Keratinocyte (primary cell): Measurements from ENCODE around the gene HOXA1. TPM values are rescaled to one million over a fixed set of nuclear protein-coding genes. Genes with fewer than 3 reads are reported as not detected.

Experiments used
- DNase-seq: peaks from one replicate; pipeline ENCODE4 v3.0.0-alpha.2; 2011; ENCODE audit warnings: low read depth, missing footprints, low spot score
- FAIRE-seq: peaks from 2 replicates; lab custom pipeline; 2011; peaks lifted over from hg19 to GRCh38; lab: Jason Lieb, UNC
- H2AFZ ChIP-seq: 2 replicates; pipeline ENCODE4 v1.6.0; 2012; ENCODE audit warnings: low read length, control low read depth, inconsistent platforms; ENCODE audit not compliant: control insufficient read depth
- H3K27ac ChIP-seq: 2 replicates; pipeline ENCODE4 v1.5.1; 2011; ENCODE audit warnings: low read length; ENCODE audit not compliant: control insufficient read depth, insufficient read depth
- H3K27me3 ChIP-seq: 3 replicates; pipeline ENCODE4 v1.6.0; 2011; ENCODE audit warnings: low read length; ENCODE audit not compliant: control insufficient read depth, insufficient read depth; ENCODE audit errors: extremely low read depth
- H3K36me3 ChIP-seq, 2 experiments: 2 replicates in 1 of 2; 3 replicates in 1 of 2; pipeline ENCODE4 v1.5.1; 2011; ENCODE audit warnings: low read length in 2 of 2, mild to moderate bottlenecking in 1 of 2; ENCODE audit not compliant: control insufficient read depth in 2 of 2, insufficient read depth in 2 of 2; ENCODE audit errors: extremely low read depth in 1 of 2
- H3K4me1 ChIP-seq: 3 replicates; pipeline ENCODE4 v1.5.1; 2011; ENCODE audit warnings: low read length; ENCODE audit not compliant: control insufficient read depth, insufficient read depth; ENCODE audit errors: extremely low read depth
- H3K4me2 ChIP-seq: 3 replicates; pipeline ENCODE4 v1.6.0; 2011; ENCODE audit warnings: low read depth, low read length; ENCODE audit not compliant: control insufficient read depth, insufficient read depth; ENCODE audit errors: extremely low read depth
- H3K4me3 ChIP-seq, 3 experiments: fragments of 200-600 bp in 1 of 3; sonication (generic) in 1 of 3; 2 replicates in 2 of 3; 3 replicates in 1 of 3; pipeline ENCODE4 v1.5.1; 2011 to 2016; ENCODE audit warnings: low read length in 3 of 3, mild to moderate bottlenecking in 3 of 3, control low read depth in 2 of 3, inconsistent platforms in 1 of 3, low read depth in 1 of 3, mixed read lengths in 1 of 3, mixed run types in 1 of 3, moderate library complexity in 1 of 3; ENCODE audit not compliant: control insufficient read depth in 2 of 3, insufficient read depth in 2 of 3; ENCODE audit errors: extremely low read depth in 1 of 3
- H3K79me2 ChIP-seq: 2 replicates; pipeline ENCODE4 v1.6.0; 2012; ENCODE audit warnings: low read length; ENCODE audit not compliant: control insufficient read depth, insufficient read depth
- H3K9ac ChIP-seq: 3 replicates; pipeline ENCODE4 v1.6.0; 2011; ENCODE audit warnings: low read length; ENCODE audit not compliant: control insufficient read depth, insufficient read depth; ENCODE audit errors: extremely low read depth
- H3K9me1 ChIP-seq: 3 replicates; pipeline ENCODE4 v1.6.0; 2011; ENCODE audit warnings: low read length; ENCODE audit not compliant: control insufficient read depth, insufficient read depth; ENCODE audit errors: extremely low read depth
- H3K9me3 ChIP-seq: 2 replicates; pipeline ENCODE4 v1.5.1; 2012; ENCODE audit warnings: low read depth, low read length; ENCODE audit not compliant: control insufficient read depth
- H4K20me1 ChIP-seq: 3 replicates; pipeline ENCODE4 v1.6.0; 2011; ENCODE audit warnings: low read length; ENCODE audit not compliant: control insufficient read depth, insufficient read depth; ENCODE audit errors: extremely low read depth
- CTCF ChIP-seq, 3 experiments: IDR thresholded peaks in 1 of 3; conservative IDR thresholded peaks in 1 of 3; optimal IDR thresholded peaks in 1 of 3; 2 replicates in 2 of 3; 3 replicates in 1 of 3; pipeline versions ENCODE3 to v1.5.1; 2011; ENCODE audit warnings: low read length in 3 of 3, mild to moderate bottlenecking in 3 of 3, moderate library complexity in 2 of 3, control low read depth in 1 of 3, inconsistent platforms in 1 of 3; ENCODE audit not compliant: insufficient read depth in 2 of 3; ENCODE audit errors: extremely low read depth in 1 of 3
- EZH2 ChIP-seq: IDR thresholded peaks from one replicate; pipeline ENCODE4 v1.6.1; 2012; ENCODE audit warnings: inconsistent platforms, mild to moderate bottlenecking, low read length, moderate library complexity
- dilution Hi-C: fragments of 300-500 bp; cut with MboI; formaldehyde crosslinking; loops from one replicate; pipeline ENCODE4 v1.7.0; 2020; ENCODE audit warnings: low sequenced_read_pairs; ENCODE audit not compliant: extremely low pct_ligation_motif_present
- polyA plus RNA-seq, 5 experiments: library from polyadenylated mRNA; depleted of rRNA in 3 of 5; stranded (reverse) in 3 of 5; stranded (forward) in 1 of 5; unstranded in 1 of 5; fragments of >200 nt; gene quantifications; 1 replicate in 1 of 5; 2 replicates in 3 of 5; 3 replicates in 1 of 5; pipeline versions ENCODE4 v1.2.1 to v1.2.3, GENCODE V29; 2011 to 2012; ENCODE audit warnings: missing spikeins in 2 of 5, low read depth in 1 of 5, low replicate concordance in 1 of 5

The HOXA1 gene
- polyA plus RNA-seq, 1 donor (not counting 4 experiments of a cell fraction or from before 2014, with no cell fraction given): 11.9 TPM

GRCh38 chr7:27099453-27100370 lies 3.9 kb upstream of the HOXA1 start:
- H3K9ac ChIP-seq: peak overlapping the region; percentile 97
- no peak for DNase-seq
- H3K36me3 ChIP-seq: peaks cover 0 to 17% of the 10 kb centered on the region in 2 experiments
- peak overlapping the region; percentile 97 for H3K27ac ChIP-seq
- no peaks in the 10 kb centered on the region for H3K9me3 ChIP-seq
- H3K4me1 ChIP-seq: peaks cover 49% of the 10 kb centered on the region
- peaks cover 74% of the 10 kb centered on the region for H3K79me2 ChIP-seq
- H3K4me3 ChIP-seq: peak overlapping the region; percentile 83 to 96 (median 89)
- dilution Hi-C loops: loop anchor here (25.0 kb wide), 1 partner anchor 237 kb away; the partner anchor contains the start of gene SKAP2
- no peaks in the 10 kb centered on the region for H4K20me1 ChIP-seq
- H3K27me3 ChIP-seq: no peaks in the 10 kb centered on the region
- peak overlapping the region; percentile 97 for H3K4me2 ChIP-seq
- no peak for FAIRE-seq
- no peak for TF ChIP-seq CTCF (optimal IDR thresholded peaks at IDR 0.05 in 1 of 3, IDR thresholded peaks at IDR 0.05 in 1 of 3, conservative IDR thresholded peaks at IDR 0.05 in 1 of 3; ENCODE audit: extremely low read depth in 1 of 3, insufficient read depth in 2 of 3, low read length in 3 of 3)
- no peak overlapping the region for H2AFZ ChIP-seq
- H3K9me1 ChIP-seq: no peaks in the 10 kb centered on the region

GRCh38 chr7:27098578-27099451 lies 3.0 kb upstream of the HOXA1 start:
- Histone ChIP-seq H3K27ac (peak overlapping the region; percentile 97), H3K27me3 (no peaks in the 10 kb centered on the region), H3K9me1 (no peaks in the 10 kb centered on the region), H3K4me1 (peaks cover 48% of the 10 kb centered on the region), H3K4me2 (peak overlapping the region; percentile 97), H3K79me2 (peaks cover 83% of the 10 kb centered on the region), H3K36me3 (peaks cover 2 to 17% of the 10 kb centered on the region in 2 experiments), H3K9ac (peak overlapping the region; percentile 97), H4K20me1 (no peaks in the 10 kb centered on the region), H3K4me3 (peak overlapping the region; percentile 83 to 96 (median 89)), H3K9me3 (no peaks in the 10 kb centered on the region), H2AFZ (no peak overlapping the region)
- dilution Hi-C loops: loop anchor here (25.0 kb wide), 1 partner anchor 237 kb away; the partner anchor contains the start of gene SKAP2
- DNase-seq (no peak), FAIRE-seq (peak; percentile 5)
- TF ChIP-seq EZH2 (no peak), CTCF (optimal IDR thresholded peaks at IDR 0.05 in 1 of 3, IDR thresholded peaks at IDR 0.05 in 1 of 3, conservative IDR thresholded peaks at IDR 0.05 in 1 of 3; ENCODE audit: extremely low read depth in 1 of 3, insufficient read depth in 2 of 3, low read length in 3 of 3) (no peak)
